ENCODE results near the gene FOSL1.

FOSL1 gene

DNA sequence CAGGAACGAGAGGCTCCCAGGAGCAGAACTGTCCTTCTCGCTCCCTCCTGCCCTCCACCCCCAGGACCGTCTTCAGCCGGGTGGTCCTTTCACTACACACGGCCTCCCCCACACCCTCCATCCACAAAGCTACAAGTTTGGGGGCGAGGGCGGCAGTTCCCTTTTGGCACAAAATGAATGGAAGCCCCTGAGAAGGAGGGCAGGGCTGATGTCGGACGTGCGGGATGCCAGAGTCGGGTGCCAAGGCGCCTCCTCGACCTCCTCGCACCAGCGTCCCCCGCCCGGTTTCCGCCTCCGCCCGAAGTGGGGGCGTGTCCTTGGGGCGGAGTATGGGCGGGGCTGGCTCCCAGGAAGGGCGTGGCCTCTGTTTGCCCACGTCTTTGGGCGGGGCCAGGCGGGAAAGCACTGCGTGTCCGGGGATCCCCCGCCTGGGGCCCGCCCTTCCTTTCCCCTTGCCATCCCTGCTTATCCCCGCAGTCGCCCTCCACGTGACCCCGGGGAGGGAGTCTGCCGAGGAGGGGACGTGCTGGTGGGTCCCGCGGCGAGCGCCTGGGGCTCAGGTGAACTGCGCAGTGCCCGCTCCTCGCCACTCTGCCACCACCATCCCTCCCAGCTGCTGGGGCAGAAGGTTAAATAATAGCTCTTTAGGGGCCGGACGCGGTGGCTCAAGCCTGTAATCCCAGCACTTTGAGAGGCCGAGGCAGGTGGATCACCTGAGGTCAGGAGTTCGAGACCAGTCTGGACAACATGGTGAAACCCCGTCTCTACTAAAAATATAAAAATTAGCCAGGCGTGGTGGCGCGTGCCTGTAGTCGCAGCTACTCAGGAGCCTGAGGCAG lies 26.7 kb downstream of the FOSL1 start:
- ChIA-PET CTCF (interaction anchor here (1.2 to 2.5 kb wide), 3 partner anchors 11 to 14 kb away, joined by 9 to 11 read pairs (median 11); partner anchors contain the start of genes FIBP and MUS81), POLR2A (interaction anchor here (1.1 to 3.8 kb wide), 4 partner anchors 11 to 17 kb away, joined by 3 to 20 read pairs (median 8); partner anchors contain the start of genes FIBP and MUS81)
- TF ChIP-seq LEF1 (IDR thresholded peaks at IDR 0.05; ENCODE audit: borderline replicate concordance) (no peak), L3MBTL2 (conservative IDR thresholded peaks at IDR 0.05) (peak; percentile 66), SP1 (IDR thresholded peaks at IDR 0.05) (no peak; the same call in 1 of the 2 replicates), ELF4 (IDR thresholded peaks at IDR 0.05) (no peak), ZNF384 (IDR thresholded peaks at IDR 0.05) (no peak), FOXM1 (IDR thresholded peaks at IDR 0.05; ENCODE audit: borderline replicate concordance) (no peak), BHLHE40 (IDR thresholded peaks at IDR 0.05; ENCODE audit: borderline replicate concordance) (no peak), NFRKB (IDR thresholded peaks at IDR 0.05) (no peak), TARDBP (IDR thresholded peaks at IDR 0.05) (no peak), SUZ12 (IDR thresholded peaks at IDR 0.05) (no peak), ARNT (IDR thresholded peaks at IDR 0.05) (no peak), FOXK2 (IDR thresholded peaks at IDR 0.05) (no peak), HDGF (IDR thresholded peaks at IDR 0.05; ENCODE audit: borderline replicate concordance) (peak; percentile 50; the same call in 1 of the 2 replicates), CTBP1 (IDR thresholded peaks at IDR 0.05; ENCODE audit: borderline replicate concordance) (no peak)
- TF ChIP-seq, protein P1, sequence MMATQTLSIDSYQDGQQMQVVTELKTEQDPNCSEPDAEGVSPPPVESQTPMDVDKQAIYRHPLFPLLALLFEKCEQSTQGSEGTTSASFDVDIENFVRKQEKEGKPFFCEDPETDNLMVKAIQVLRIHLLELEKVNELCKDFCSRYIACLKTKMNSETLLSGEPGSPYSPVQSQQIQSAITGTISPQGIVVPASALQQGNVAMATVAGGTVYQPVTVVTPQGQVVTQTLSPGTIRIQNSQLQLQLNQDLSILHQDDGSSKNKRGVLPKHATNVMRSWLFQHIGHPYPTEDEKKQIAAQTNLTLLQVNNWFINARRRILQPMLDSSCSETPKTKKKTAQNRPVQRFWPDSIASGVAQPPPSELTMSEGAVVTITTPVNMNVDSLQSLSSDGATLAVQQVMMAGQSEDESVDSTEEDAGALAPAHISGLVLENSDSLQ (IDR thresholded peaks at IDR 0.05): no peak
- peak; percentile 95 for DNase-seq (ENCODE audit: extremely low spot score)

DNA sequence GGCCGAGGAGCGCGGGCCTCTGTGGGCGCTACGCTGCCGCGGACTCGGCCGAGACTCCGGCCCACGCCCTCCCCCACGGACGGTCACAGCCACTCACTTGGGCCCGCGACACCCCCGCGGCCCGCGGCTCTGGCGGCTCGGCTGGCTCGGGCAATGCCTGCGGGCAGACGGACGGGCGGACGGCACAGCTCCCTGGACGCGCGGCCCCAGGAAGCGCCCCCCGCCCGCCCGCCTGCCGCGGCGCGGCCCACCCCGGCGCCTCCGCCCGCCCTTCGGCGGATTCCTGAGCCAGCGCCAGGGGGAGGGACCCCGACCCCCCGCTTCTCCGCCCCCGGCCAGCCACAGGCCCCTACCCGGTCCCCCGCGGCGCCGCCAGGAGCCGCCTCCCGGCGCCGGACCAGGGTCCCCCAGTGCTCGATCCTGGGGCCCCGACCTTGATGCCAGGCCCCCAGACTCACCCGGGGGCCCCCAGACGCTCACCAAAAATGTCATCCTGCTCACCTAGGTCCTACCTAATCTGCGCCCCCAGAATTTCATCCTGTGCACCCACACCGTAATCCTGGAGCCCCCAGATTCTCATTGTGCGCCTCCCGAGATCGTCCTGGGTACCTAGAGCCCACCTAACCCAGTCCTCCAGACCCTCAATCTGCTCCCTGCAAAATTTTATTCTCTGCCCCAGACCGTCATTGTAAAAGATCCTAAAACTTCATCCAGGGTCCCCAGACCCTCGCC lies 27.4 kb downstream of the FOSL1 start, which contains the start of gene EFEMP2:
EFEMP2 (minus strand) TSS at position 215 of the 732 bp plus-strand sequence. CDS start 446 bp downstream, outside the sequence.
- ChIA-PET CTCF (interaction anchor here (0.6 to 2.5 kb wide), 3 partner anchors 13 to 504 kb away, joined by 3 to 11 read pairs (median 5); partner anchors contain the start of genes FIBP and MUS81), POLR2A (interaction anchor here (3.8 to 17.2 kb wide), 3 partner anchors 12 to 16 kb away, joined by 20 to 289 read pairs (median 97); partner anchors contain the start of genes CCDC85B, CFL1, FIBP and MUS81)

DNA sequence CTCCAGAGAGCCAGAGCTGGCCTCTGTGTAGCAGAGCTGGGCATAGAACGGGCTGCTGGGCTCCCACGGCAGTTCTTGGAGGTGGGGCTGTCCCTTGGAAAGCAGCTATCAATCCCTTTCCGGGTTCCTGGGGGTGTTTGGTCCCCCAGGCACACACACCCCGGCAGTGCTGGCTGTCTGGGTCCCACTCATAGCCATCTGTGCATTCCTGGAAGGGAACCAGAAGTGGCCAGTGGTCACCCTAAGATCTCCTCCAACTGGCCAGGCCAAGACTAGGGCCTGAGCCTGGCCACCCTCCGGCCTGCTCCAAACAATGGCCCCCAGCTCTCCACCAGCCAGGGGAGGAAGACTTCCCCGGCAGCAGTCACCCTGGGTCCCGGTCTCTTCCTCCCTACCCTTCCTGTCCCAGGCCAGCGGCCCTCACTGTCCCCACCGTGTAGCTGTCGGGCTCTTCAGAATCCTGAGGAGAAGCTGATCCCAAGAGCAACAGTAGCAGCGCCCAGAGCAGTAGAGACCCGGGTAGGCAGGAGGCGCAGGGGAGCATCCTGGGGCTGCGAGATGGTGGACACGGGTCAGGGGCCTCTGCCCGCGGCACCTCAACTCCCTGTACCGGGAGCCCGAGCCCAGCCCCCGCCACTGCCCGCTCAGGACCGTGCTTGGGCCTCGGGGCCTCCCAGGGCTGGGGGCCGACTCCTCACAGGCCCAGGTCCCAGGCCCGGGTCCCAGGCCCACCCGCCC lies 28.2 kb downstream of the FOSL1 start:
- CTCF ChIA-PET: interaction anchor here (0.6 to 1.8 kb wide), 4 partner anchors 12 to 505 kb away, joined by 3 to 11 read pairs (median 5); partner anchors contain the start of gene FIBP
- TF ChIP-seq HDGF (IDR thresholded peaks at IDR 0.05; ENCODE audit: borderline replicate concordance) (no peak), SUZ12 (IDR thresholded peaks at IDR 0.05) (no peak), ELF4 (IDR thresholded peaks at IDR 0.05) (no peak), L3MBTL2 (conservative IDR thresholded peaks at IDR 0.05) (no peak), FOXM1 (IDR thresholded peaks at IDR 0.05; ENCODE audit: borderline replicate concordance) (no peak), LEF1 (IDR thresholded peaks at IDR 0.05; ENCODE audit: borderline replicate concordance) (no peak), FOXK2 (IDR thresholded peaks at IDR 0.05) (no peak), SP1 (IDR thresholded peaks at IDR 0.05) (no peak), FOXA1 (IDR thresholded peaks at IDR 0.05) (no peak), ZNF384 (IDR thresholded peaks at IDR 0.05) (no peak), CTBP1 (IDR thresholded peaks at IDR 0.05; ENCODE audit: borderline replicate concordance) (no peak), NFRKB (IDR thresholded peaks at IDR 0.05) (no peak), BHLHE40 (IDR thresholded peaks at IDR 0.05; ENCODE audit: borderline replicate concordance) (no peak), TARDBP (IDR thresholded peaks at IDR 0.05) (no peak), ARNT (IDR thresholded peaks at IDR 0.05) (no peak)
- TF ChIP-seq, protein P1 (IDR thresholded peaks at IDR 0.05): no peak
- DNase-seq (ENCODE audit: extremely low spot score): no peak
- POLR2A ChIA-PET: interaction anchor here (5.3 to 17.2 kb wide), 2 partner anchors 12 to 17 kb away, joined by 97 to 289 read pairs; partner anchors contain the start of genes CCDC85B, CFL1, FIBP and MUS81

More for the DNA sequence above, 27.4 kb downstream of the FOSL1 start, which contains the start of gene EFEMP2:
- DNase-seq (ENCODE audit: extremely low spot score): no peak
- no peak for TF ChIP-seq HDGF (IDR thresholded peaks at IDR 0.05; ENCODE audit: borderline replicate concordance)
- no peak for TF ChIP-seq FOXA1 (IDR thresholded peaks at IDR 0.05)
- TF ChIP-seq NFRKB (IDR thresholded peaks at IDR 0.05): no peak
- no peak for TF ChIP-seq BHLHE40 (IDR thresholded peaks at IDR 0.05; ENCODE audit: borderline replicate concordance)
- no peak for TF ChIP-seq ARNT (IDR thresholded peaks at IDR 0.05)
- TF ChIP-seq CTBP1 (IDR thresholded peaks at IDR 0.05; ENCODE audit: borderline replicate concordance): no peak
- no peak for TF ChIP-seq L3MBTL2 (conservative IDR thresholded peaks at IDR 0.05)
- TF ChIP-seq SP1 (IDR thresholded peaks at IDR 0.05): no peak

DNA sequence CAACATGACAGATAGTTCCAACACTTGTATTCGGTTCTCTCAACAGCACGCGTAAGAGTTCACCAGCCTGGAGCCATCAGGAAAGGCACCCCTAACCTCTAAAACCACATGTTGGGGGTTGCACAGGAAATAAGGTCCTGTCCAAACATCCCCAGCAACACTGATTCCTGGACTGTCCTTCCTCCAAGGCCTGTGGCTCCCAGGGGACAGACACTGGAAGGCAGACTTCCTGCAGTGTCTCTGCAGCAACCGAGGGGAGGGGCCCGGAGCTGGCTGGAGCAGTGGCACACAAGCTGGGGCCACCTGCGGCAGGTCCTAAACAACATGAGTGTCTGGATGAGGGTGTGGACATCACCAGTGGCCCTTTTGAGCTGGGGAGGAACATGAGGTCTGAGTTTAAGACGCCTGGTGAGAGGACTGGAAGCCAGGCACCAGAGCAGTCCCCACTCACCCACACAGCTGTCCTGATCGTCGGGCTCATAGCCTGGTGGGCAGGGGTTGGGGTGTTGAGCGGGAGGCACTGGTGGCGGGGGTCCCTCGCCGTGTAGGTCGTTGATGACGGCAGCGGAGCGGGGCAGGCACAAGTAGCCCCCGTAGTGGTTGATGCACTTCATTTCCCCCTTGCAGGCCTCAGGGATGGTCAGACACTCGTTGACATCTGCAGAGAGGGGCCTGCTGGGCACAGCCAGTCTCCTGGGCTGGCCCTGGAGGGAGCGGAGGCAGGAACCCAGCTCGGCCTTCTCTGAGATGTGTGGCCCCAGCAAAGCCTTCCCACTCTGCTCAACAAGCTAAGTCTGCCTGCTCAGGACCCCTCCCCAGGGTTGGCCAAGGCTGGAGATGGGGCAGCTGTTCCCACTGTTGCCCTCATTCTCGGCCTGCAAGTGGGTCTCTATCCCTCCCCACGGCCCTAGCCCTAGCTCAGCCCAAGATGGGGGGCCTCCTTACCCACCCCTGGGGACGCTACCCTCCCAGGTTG lies 29.2 kb downstream of the FOSL1 start:
- TF ChIP-seq FOXM1 (IDR thresholded peaks at IDR 0.05; ENCODE audit: borderline replicate concordance) (no peak), ARNT (IDR thresholded peaks at IDR 0.05) (no peak), NFRKB (IDR thresholded peaks at IDR 0.05) (no peak), ZNF384 (IDR thresholded peaks at IDR 0.05) (no peak), BHLHE40 (IDR thresholded peaks at IDR 0.05; ENCODE audit: borderline replicate concordance) (no peak), CTBP1 (IDR thresholded peaks at IDR 0.05; ENCODE audit: borderline replicate concordance) (no peak), FOXA1 (IDR thresholded peaks at IDR 0.05) (no peak), L3MBTL2 (conservative IDR thresholded peaks at IDR 0.05) (no peak), FOXK2 (IDR thresholded peaks at IDR 0.05) (no peak), LEF1 (IDR thresholded peaks at IDR 0.05; ENCODE audit: borderline replicate concordance) (no peak), SP1 (IDR thresholded peaks at IDR 0.05) (no peak), ELF4 (IDR thresholded peaks at IDR 0.05) (no peak), HDGF (IDR thresholded peaks at IDR 0.05; ENCODE audit: borderline replicate concordance) (no peak), TARDBP (IDR thresholded peaks at IDR 0.05) (no peak), SUZ12 (IDR thresholded peaks at IDR 0.05) (no peak)
- TF ChIP-seq, protein P1 (IDR thresholded peaks at IDR 0.05): no peak
- CTCF ChIA-PET: interaction anchor here (1.2 to 1.8 kb wide), 3 partner anchors 11 to 18 kb away, joined by 5 to 11 read pairs (median 5); partner anchors contain the start of gene FIBP

More for the DNA sequence above, 29.2 kb downstream of the FOSL1 start:
- POLR2A ChIA-PET: interaction anchor here (5.3 to 17.2 kb wide), 2 partner anchors 11 to 18 kb away, joined by 97 to 289 read pairs; partner anchors contain the start of genes CCDC85B, CFL1, FIBP and MUS81
- no peak for DNase-seq (ENCODE audit: extremely low spot score)
